Spinal cord (tissue), 10 donors: ENCODE results near the gene SAE1. TPM values are rescaled to one million over a fixed set of nuclear protein-coding genes. Genes with fewer than 3 reads are reported as not detected.
"Not testable (repeated sequence)": the region's sequence is repeated elsewhere in the genome, so short reads cannot be mapped to it uniquely, and the experiment has no call there.

Source experiments
- DNase-seq, 6 donors: peaks; one replicate each; pipeline versions ENCODE4 v3.0.0 to v3.0.0-alpha.2; 2013 to 2015; ENCODE audit warnings: low spot score in 6 of 6, low read depth in 4 of 6
- H3K27ac ChIP-seq: one replicate; pipeline ENCODE4 v1.5.1; 2013; ENCODE audit warnings: low read depth, low read length, control low read depth
- H3K27me3 ChIP-seq: one replicate; pipeline ENCODE4 v1.6.1; 2013; ENCODE audit warnings: low read length; ENCODE audit not compliant: control insufficient read depth, insufficient read depth
- H3K36me3 ChIP-seq: one replicate; pipeline ENCODE4 v1.6.1; 2013; ENCODE audit warnings: low read length; ENCODE audit not compliant: control insufficient read depth, insufficient read depth
- H3K4me1 ChIP-seq: one replicate; pipeline ENCODE4 v1.6.1; 2013; ENCODE audit warnings: low read length; ENCODE audit not compliant: control insufficient read depth, insufficient read depth
- H3K4me3 ChIP-seq: one replicate; pipeline ENCODE4 v1.5.1; 2013; ENCODE audit warnings: low read depth, low read length, control low read depth
- H3K9me3 ChIP-seq: one replicate; pipeline ENCODE4 v1.6.1; 2013; ENCODE audit warnings: low read length; ENCODE audit not compliant: control insufficient read depth, insufficient read depth
- WGBS: methylation state at CpG from one replicate; pipeline ENCODE4 v1.1.5; 2013; ENCODE audit warnings: missing lambda C conversion rate; ENCODE audit not compliant: insufficient coverage; 5-methylcytosine and 5-hydroxymethylcytosine counted together
- polyA plus RNA-seq, 2 donors: library from polyadenylated mRNA; unstranded; fragments of 120-200 nt; gene quantifications; one replicate each; pipeline ENCODE4 v1.2.1, GENCODE V29; 2013; ENCODE audit not compliant: insufficient read length in 2 of 2
- total RNA-seq, 2 donors: library from RNA; depleted of rRNA in 1 of 2; stranded (reverse); fragments of 120-200 nt in 1 of 2; fragments of >200 nt in 1 of 2; gene quantifications; one replicate each; pipeline versions ENCODE4 v1.2.3 to v1.2.4, GENCODE V29; 2013 to 2014
- donor health status: healthy.

The SAE1 gene
- total and polyA plus RNA-seq, 4 donors: 89.8 to 121 (median 106) TPM

DNA sequence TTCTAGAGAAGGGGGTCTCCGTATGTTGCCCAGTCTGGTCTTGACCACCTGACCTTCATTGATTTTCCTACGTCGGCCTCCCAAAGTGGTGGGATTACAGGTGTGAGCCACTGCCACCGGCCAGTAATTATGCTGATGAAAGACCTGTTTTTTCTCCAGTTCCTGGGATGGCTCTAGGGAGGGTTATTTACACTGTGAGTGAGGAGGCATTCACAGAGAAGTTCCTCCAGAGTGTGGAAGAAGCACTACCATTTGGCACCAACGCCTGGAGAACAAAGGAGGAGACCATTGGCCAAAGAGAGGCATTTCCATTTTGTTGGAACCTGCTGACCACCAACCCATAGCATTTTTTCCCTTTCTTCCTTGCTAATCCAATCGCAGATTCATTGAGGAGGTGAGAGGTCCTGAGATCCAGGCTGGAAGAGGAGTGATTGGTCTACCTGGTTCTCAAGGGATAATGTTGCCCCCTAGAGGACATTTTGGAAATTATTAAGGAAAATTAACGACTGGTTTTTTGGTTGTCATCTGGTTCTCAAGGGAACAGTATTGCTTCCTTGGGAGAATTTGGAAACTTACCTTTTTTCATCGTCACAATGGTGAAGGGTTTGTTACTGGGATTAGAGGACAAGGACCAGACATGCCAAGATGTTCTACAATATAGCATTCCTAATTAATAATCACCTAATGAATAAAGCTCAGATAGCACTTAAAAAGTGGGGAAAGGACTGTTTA, 5.5 kb upstream of the SAE1 start:
- Histone ChIP-seq H3K4me3 (no peak overlapping the region), H3K27me3 (no peaks in the 10 kb centered on the region), H3K4me1 (peaks cover 2% of the 10 kb centered on the region), H3K27ac (no peak overlapping the region), H3K9me3 (no peaks in the 10 kb centered on the region), H3K36me3 (no peaks in the 10 kb centered on the region)
- 69% methylated on average over 4 of the region's 8 CpGs for WGBS
- DNase-seq: peak in 2 of 6 donors; percentile 86 to 90

DNA sequence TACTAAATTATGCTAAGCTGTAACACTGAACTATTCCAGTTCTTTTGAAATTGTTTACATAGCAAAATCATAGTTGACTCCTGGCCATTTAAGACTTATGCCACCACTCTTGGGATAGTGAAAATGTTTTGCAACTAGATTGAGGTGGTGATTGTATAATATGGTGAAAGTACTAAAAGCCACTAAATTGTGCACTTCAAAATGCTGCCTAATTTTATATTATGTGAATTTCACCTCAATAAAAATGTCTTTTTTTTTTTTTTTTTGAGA, 5.0 kb upstream of the SAE1 start:
- Histone ChIP-seq H3K36me3 (no peaks in the 10 kb centered on the region), H3K27ac (no peak overlapping the region), H3K9me3 (no peaks in the 10 kb centered on the region), H3K27me3 (no peaks in the 10 kb centered on the region), H3K4me1 (peaks cover 3% of the 10 kb centered on the region), H3K4me3 (no peak overlapping the region)
- no peak for DNase-seq

DNA sequence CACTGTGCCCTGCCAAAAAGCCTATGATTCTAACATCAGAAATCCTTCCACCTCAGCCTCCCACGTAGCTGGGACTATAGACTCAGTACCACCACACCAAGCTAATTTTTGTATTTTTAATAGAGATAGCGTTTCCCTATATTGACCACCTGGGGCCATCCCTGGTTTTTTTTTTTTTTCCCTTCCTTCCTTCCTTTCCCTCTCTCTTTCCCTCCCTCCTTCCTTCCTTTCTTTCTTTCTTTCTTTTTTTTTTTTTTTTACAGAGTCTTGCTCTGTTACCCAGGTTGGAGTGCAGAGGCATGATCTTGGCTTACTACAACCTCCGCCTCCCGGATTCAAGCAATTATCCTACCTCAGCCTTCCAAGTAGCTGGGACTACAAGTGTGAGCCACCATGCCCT, 1.1 kb upstream of the SAE1 start:
- WGBS: 84% methylated on average over 2 of the region's 4 CpGs
- H3K27me3 ChIP-seq: no peaks in the 10 kb centered on the region
- H3K9me3 ChIP-seq: no peaks in the 10 kb centered on the region
- H3K36me3 ChIP-seq: peaks cover 10% of the 10 kb centered on the region
- no peak overlapping the region for H3K4me3 ChIP-seq
- H3K4me1 ChIP-seq: peaks cover 25% of the 10 kb centered on the region
- no peak for DNase-seq
- H3K27ac ChIP-seq: no peak overlapping the region

DNA sequence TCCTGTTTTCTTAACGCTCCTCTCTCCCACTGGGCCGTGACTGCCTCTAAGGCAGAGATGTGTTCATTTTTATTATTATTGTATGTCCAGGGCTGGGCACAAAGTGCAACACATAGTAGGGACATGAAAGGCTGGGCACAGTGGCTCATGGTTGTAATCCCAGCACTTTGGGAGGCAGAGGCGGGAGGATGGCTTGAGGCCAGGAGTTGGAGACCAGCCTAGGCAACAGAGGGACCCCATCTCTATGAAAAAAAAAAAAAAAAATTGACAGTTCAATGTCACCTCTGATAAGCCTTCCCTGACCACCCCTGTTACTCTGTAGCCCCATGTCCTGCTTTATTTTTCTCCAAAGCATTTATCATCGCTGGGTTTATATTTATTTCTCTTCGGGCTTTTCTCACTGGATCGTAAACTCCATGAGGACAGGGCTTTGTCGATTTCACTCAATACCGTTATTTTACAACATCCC, 481 bp upstream of the SAE1 start:
- WGBS: 32% methylated on average over 3 of the region's 8 CpGs
- peak overlapping the region; percentile 97 for H3K27ac ChIP-seq
- peaks cover 10% of the 10 kb centered on the region for H3K36me3 ChIP-seq
- no peak for DNase-seq
- H3K4me1 ChIP-seq: peaks cover 25% of the 10 kb centered on the region
- no peaks in the 10 kb centered on the region for H3K9me3 ChIP-seq
- no peaks in the 10 kb centered on the region for H3K27me3 ChIP-seq
- peak overlapping the region; percentile 35 for H3K4me3 ChIP-seq

DNA sequence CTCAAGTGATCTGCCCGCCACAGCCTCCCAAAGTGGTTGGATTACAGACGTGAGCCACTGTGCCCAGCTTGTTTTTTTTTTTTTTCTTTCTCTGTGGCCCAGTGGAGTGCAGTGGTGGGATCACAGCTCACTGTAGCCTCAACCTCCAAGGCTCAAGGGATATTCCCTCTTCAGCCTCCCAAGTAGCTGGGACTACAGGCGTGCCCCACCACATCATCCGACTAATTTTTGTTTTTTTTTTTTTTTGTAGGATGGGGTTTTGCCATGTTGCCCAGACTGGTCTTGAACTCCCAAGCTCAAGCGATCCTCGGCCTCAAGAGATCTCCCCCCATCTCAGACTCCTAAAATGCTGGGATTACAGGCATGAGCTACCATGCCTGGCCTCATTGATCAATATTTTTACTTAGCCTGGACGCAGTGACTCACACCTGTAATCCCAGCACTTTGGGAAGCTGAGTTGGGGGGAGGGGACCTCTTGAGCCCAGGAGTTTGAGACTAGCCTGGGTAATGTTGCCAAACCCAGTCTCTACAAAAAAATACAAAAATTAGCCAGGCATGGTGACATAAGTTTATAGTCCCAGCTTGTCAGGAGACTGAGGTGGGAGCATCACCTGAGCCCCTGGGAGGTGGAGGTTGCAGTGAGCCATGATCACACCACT, 1.7 kb downstream of the SAE1 start:
- Histone ChIP-seq H3K27ac (no peak overlapping the region), H3K9me3 (no peaks in the 10 kb centered on the region), H3K27me3 (no peaks in the 10 kb centered on the region), H3K36me3 (peaks cover 10% of the 10 kb centered on the region), H3K4me3 (peak overlapping the region; percentile 96), H3K4me1 (peaks cover 25% of the 10 kb centered on the region)
- DNase-seq: no peak
- 52% methylated on average over 2 of the region's 7 CpGs for WGBS

DNA sequence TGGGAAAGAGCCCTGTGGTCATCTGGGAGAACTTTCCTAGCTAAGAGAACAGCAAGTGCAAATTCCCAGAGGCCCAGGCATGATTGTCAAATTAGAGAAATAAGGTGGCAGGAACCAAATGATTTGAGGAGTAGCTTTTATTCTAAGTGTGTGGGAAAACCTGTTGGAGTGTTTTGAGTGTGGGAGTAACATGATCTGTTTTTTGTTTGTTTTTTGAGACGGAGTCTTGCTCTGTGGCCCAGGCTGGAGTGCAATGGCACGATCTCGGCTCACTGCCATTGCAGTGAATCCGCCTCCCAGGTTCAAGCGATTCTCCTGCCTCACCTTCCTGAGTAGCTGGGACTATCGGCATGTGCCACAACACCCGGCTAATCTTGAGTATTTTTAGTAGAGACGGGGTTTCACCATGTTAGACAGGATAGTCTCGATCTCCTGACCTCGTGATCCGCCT, 2.4 kb downstream of the SAE1 start:
- WGBS: 87% methylated on average over 11 of the region's 11 CpGs
- DNase-seq: no peak
- peaks cover 25% of the 10 kb centered on the region for H3K4me1 ChIP-seq
- H3K27ac ChIP-seq: no peak overlapping the region
- no peaks in the 10 kb centered on the region for H3K27me3 ChIP-seq
- no peaks in the 10 kb centered on the region for H3K9me3 ChIP-seq
- H3K4me3 ChIP-seq: no peak overlapping the region
- peaks cover 13% of the 10 kb centered on the region for H3K36me3 ChIP-seq

DNA sequence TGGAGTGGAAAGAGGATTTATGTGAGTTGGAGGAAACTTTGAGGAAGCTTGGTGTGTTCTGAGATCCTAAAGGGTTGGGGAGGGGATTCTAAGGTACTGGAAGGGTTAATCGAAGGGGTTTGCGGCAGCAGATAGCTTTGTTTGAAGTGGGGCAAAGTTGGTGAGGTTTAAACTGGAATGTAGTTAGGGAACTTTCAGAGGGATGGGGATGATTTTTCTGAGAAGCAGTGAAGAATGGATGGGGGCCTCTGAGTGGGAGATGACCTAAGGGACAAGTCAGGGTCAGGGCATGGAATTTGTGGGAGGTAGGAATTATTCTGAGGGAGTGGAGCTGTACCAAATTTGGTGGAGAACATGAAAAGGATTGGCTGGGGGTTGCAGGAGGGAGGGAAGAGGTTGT, 3.9 kb downstream of the SAE1 start:
- Histone ChIP-seq H3K27me3 (no peaks in the 10 kb centered on the region), H3K4me1 (peaks cover 25% of the 10 kb centered on the region), H3K9me3 (no peaks in the 10 kb centered on the region), H3K27ac (no peak overlapping the region), H3K4me3 (no peak overlapping the region), H3K36me3 (peaks cover 18% of the 10 kb centered on the region)
- WGBS: 54% methylated on average over 2 of the region's 2 CpGs
- no peak for DNase-seq

DNA sequence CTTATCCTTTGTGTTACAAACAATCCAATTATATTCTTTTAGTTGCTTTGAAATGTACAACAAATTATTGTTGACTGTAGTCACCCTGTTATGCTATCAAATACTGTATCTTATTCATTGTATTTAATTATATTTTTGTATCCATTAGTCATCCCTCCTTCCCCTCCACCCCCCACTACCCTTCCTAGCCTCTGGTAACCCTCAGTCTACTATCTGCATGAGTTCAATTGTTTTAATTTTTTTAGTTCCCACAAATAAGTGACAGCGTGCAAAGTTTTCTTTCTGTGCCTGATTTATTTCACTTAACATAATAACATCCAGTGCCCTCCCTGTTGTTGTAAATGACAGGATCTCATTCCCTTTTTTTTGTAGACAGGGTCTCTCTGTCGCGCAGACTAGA, 4.5 kb downstream of the SAE1 start:
- Histone ChIP-seq H3K36me3 (peaks cover 18% of the 10 kb centered on the region), H3K27ac (no peak overlapping the region), H3K9me3 (no peaks in the 10 kb centered on the region), H3K4me3 (no peak overlapping the region), H3K27me3 (no peaks in the 10 kb centered on the region), H3K4me1 (peaks cover 23% of the 10 kb centered on the region)
- WGBS: 85% methylated on average over 2 of the region's 3 CpGs
- no peak for DNase-seq

DNA sequence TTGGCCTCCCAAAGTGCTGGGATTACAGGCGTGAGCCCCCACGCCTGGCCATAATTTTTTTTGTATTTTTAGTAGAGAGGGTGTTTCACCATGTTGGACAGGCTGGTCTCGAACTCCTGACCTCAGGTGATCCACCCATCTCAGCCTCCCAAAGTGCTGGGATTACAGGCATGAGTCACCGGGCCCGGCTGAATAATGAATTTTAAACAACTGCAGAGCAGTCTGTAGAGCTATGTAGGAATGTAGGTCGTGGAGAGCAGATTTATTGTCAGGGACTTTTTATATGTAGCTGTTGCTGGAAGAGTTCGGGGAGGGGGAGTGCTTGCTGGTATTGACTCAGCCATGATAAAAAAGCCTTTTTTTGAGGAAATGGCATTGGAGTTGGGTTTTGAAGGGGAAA, 10.6 kb downstream of the SAE1 start:
- peaks cover 44% of the 10 kb centered on the region for H3K36me3 ChIP-seq
- DNase-seq: peak in 1 of 6 donors; percentile 43
- H3K27ac ChIP-seq, H3K27me3 ChIP-seq, H3K4me3 ChIP-seq, H3K4me1 ChIP-seq, H3K9me3 ChIP-seq: not testable (repeated sequence)
- WGBS: 29% methylated on average over 5 of the region's 7 CpGs

DNA sequence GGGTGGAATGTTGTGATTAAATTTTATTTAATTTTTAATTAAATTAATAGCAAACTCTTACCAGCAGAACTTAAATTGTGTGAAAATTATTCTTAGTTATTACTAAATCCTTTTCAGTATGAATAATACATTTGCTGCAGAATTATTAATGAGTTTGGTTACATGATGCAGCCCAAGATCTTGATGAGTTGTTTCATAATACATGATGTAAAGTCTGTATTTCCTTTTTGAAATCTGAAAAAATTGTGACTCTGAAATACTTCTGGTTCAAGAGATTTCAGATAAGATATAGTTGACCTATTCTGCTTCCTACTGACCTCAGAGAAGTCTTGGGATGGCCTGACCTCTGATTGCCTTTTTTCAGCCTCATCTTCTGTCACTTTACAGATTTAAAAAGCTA, 11.1 kb downstream of the SAE1 start:
- Histone ChIP-seq H3K36me3 (peaks cover 49% of the 10 kb centered on the region), H3K4me3 (no peak overlapping the region), H3K27ac (no peak overlapping the region), H3K4me1 (peaks cover 5% of the 10 kb centered on the region), H3K27me3 (no peaks in the 10 kb centered on the region), H3K9me3 (no peaks in the 10 kb centered on the region)
- no peak for DNase-seq
